Measurements from ENCODE around the gene DHCR7. TPM values are rescaled to one million over a fixed set of nuclear protein-coding genes. Genes with fewer than 3 reads are reported as not detected.

The DHCR7 gene
- total RNA-seq, 1 donor from 2014 or later: 98.2 TPM

DNA sequence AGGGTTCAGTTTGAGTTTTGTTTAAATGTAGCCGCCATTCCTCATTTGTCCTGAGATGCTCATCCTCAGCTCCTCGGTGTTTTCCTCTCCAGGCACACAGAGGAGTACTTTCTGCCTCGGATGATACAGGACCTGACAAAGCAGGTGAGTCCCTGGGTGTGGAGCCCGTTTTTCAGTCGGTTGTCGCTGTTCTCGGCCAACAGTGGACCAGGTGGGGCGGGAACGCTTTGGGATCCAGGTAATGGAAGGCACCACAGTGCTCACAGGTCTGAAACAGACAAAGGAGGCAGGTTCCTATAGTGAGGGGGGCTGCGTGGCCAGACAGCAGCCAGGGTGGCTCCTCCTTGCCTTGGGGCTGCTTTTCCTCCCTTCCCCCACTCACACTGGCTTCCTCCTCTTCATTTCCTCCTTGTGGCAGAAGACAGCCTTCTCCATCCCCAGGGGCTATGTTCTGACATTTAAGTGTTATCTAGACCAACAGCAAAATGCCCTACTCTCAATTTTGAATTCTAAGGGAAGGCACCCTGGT, 24.2 kb upstream of the DHCR7 start:
- Mint-ChIP-seq H3K4me3 (no peak overlapping the region), H3K27ac (no peak overlapping the region), H3K27me3 (ENCODE audit: low read depth) (no peaks in the 10 kb centered on the region), H3K36me3 (peaks cover 35% of the 10 kb centered on the region), H3K9me3 (peaks cover 13% of the 10 kb centered on the region), H3K4me1 (no peaks in the 10 kb centered on the region)
- no peak for DNase-seq (ENCODE audit: low spot score in 2 of 2, unreplicated experiment in 2 of 2)
- TF ChIP-seq, protein P1, sequence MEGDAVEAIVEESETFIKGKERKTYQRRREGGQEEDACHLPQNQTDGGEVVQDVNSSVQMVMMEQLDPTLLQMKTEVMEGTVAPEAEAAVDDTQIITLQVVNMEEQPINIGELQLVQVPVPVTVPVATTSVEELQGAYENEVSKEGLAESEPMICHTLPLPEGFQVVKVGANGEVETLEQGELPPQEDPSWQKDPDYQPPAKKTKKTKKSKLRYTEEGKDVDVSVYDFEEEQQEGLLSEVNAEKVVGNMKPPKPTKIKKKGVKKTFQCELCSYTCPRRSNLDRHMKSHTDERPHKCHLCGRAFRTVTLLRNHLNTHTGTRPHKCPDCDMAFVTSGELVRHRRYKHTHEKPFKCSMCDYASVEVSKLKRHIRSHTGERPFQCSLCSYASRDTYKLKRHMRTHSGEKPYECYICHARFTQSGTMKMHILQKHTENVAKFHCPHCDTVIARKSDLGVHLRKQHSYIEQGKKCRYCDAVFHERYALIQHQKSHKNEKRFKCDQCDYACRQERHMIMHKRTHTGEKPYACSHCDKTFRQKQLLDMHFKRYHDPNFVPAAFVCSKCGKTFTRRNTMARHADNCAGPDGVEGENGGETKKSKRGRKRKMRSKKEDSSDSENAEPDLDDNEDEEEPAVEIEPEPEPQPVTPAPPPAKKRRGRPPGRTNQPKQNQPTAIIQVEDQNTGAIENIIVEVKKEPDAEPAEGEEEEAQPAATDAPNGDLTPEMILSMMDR (IDR thresholded peaks at IDR 0.05; ENCODE audit: unreplicated experiment): no peak

DNA sequence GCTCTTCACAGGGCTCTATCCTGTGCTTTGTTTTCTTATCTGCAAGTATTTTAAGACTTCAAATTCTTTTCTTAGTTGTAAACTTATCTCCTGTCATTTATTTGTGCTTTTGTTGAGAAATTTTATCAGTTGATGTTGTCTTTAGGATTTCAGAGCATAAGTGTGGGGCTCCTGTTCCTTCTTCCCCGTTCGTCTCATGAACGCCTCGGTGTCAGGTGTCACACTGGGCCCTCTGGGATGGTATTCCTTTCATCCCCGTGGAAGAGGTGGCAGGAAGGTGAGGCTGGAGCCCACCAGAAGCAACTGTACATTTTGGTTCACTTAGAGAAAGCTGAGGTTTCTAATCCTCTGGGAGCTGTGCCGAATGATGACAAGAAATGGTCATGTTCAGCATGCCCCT, 22.8 kb upstream of the DHCR7 start:
- Mint-ChIP-seq H3K4me3 (no peak overlapping the region), H3K27me3 (ENCODE audit: low read depth) (no peaks in the 10 kb centered on the region), H3K9me3 (peaks cover 13% of the 10 kb centered on the region), H3K27ac (no peak overlapping the region), H3K36me3 (peaks cover 35% of the 10 kb centered on the region), H3K4me1 (no peaks in the 10 kb centered on the region)
- DNase-seq (ENCODE audit: low spot score in 2 of 2, unreplicated experiment in 2 of 2): no peak
- TF ChIP-seq, protein P1 (IDR thresholded peaks at IDR 0.05; ENCODE audit: unreplicated experiment): no peak

DNA sequence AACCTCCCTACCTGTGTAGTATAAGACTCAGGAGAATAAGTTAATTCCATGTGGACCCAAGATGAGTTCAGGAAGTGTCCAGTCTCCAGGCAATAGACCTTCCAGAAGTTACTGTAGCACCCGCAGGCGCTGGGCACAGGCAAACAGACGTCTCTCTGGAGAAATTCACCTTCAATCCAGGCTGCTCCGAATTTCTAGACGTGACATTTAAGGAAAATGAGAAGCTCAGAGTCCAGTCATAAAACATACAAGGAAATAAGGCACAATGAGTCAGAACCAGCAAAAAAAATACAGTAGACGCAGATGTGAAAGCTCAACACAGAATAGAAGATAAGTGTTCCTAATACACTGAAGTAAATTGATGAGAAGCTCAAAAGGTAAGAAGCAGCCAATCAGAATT, 19.0 kb upstream of the DHCR7 start:
- H3K27ac Mint-ChIP-seq: no peak overlapping the region
- no peaks in the 10 kb centered on the region for H3K27me3 Mint-ChIP-seq (ENCODE audit: low read depth)
- H3K9me3 Mint-ChIP-seq: peaks cover 13% of the 10 kb centered on the region
- TF ChIP-seq, protein P1 (IDR thresholded peaks at IDR 0.05; ENCODE audit: unreplicated experiment): no peak
- no peaks in the 10 kb centered on the region for H3K4me1 Mint-ChIP-seq
- peaks cover 37% of the 10 kb centered on the region for H3K36me3 Mint-ChIP-seq
- no peak for DNase-seq (ENCODE audit: low spot score in 2 of 2, unreplicated experiment in 2 of 2)
- no peak overlapping the region for H3K4me3 Mint-ChIP-seq

DNA sequence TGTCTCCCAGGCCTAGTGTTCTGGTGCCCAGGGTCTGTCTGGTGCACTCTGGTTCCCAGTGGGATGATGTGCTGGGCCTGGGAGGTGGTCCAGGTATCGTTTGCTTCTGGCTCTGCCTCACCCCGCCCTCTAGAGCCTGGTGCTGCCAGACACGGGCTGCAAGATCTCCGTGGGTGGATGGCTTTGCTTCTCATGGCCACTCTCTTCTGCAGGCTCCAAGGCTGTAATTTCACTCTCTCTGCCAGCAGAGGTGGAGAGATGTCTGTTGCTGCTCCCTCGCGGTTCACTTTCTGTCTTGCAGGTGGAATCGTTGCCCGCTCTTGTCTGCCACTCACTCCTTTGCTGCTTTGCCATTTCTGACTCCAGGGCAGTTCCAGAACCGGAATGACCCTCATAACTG, 18.2 kb upstream of the DHCR7 start:
- peaks cover 36% of the 10 kb centered on the region for H3K36me3 Mint-ChIP-seq
- TF ChIP-seq, protein P1 (IDR thresholded peaks at IDR 0.05; ENCODE audit: unreplicated experiment): no peak
- H3K27ac Mint-ChIP-seq: no peak overlapping the region
- no peaks in the 10 kb centered on the region for H3K4me1 Mint-ChIP-seq
- H3K9me3 Mint-ChIP-seq: peaks cover 13% of the 10 kb centered on the region
- H3K27me3 Mint-ChIP-seq (ENCODE audit: low read depth): no peaks in the 10 kb centered on the region
- H3K4me3 Mint-ChIP-seq: no peak overlapping the region
- no peak for DNase-seq (ENCODE audit: low spot score in 2 of 2, unreplicated experiment in 2 of 2)

DNA sequence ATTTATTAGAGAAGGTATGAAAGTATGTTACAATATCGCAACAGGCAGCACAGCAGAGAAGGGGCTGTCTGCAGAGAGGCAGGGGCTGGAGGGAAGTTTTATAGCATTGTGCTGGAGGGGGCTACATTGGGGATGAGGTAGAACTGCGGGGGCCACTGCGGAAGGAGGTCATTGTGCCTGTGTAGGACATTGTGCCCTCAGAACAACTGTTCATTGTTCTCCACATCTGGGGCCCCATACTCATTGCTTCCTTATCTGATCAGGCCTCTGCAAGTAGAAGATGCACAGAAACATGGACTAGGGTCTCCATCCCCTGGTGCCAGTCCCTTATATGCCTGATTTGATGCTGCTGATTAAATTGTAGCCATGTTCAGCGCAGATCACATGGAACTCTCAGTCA, 16.9 kb upstream of the DHCR7 start:
- no peak for DNase-seq (ENCODE audit: low spot score in 2 of 2, unreplicated experiment in 2 of 2)
- Mint-ChIP-seq H3K27ac (no peak overlapping the region), H3K27me3 (ENCODE audit: low read depth) (no peaks in the 10 kb centered on the region), H3K9me3 (peaks cover 13% of the 10 kb centered on the region), H3K4me3 (no peak overlapping the region), H3K4me1 (no peaks in the 10 kb centered on the region), H3K36me3 (peaks cover 46% of the 10 kb centered on the region)
- TF ChIP-seq, protein P1 (IDR thresholded peaks at IDR 0.05; ENCODE audit: unreplicated experiment): no peak

All from mesothelial cell of epicardium (in vitro differentiated cells).